ENCODE results near the gene FAM174B.

Gene FAM174B

DNA sequence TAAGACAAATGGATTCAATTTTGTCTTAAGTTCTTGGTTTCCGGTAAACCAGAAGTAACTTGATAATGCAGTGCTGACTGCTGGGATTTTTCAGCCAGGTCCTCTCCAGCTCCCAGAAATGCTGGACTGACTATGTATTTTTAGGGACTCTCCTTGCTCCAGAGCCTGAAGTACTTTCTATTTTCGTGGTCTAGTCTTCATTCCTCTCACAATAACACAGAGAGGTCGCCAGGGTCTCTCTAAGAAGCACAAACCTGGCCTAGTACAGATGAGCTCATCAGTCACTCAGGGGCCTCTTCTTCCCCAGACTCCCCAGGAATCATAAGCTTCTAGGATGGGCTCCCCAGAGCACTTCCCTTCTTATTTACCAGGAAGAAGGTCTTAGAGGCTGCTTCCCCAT lies 85.8 kb downstream of the FAM174B start:
- no peak for DNase-seq (ENCODE audit: low spot score)
